NB4 (cell line): ENCODE results near the gene ZNF484.
"Not testable (repeated sequence)": the region's sequence is repeated elsewhere in the genome, so short reads cannot be mapped to it uniquely, and the experiment has no call there.

Experiments
- CTCF ChIP-seq: IDR thresholded peaks from one replicate; pipeline ENCODE4 v1.5.1; 2012; ENCODE audit warnings: low read depth, low read length
- MAX ChIP-seq: IDR thresholded peaks from 2 replicates; pipeline ENCODE4 v1.6.1; 2011; ENCODE audit warnings: low read depth, low read length
- POLR2A ChIP-seq: IDR thresholded peaks from 2 replicates; pipeline ENCODE4 v1.6.1; 2011; ENCODE audit warnings: mild to moderate bottlenecking; ENCODE audit not compliant: insufficient read length; ENCODE audit errors: extremely low read depth

DNA sequence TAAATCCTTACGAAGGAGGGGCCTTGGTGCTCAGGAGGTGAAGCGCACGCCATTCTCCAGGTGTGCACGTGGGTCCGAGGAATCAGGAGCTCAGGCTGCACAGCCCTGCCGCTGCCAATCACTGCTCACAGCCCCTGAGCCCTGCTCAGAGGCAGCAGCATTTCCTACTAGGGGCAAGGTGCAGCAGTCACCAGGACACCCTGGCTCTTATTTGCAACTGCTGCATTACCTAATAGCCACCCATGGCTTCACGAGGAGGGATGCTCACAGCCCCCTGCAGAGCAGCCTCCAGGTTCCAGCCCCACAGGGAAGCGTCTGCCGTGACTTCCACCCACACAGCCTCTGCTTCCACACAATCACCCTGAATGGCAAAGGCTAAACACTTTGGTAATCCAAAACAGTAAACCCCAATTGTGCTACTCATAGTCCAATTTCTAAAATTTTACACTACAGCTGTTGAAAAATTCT, 81.5 kb downstream of the ZNF484 start:
- not testable (repeated sequence) for TF ChIP-seq CTCF, POLR2A, MAX
